ENCODE measurements around the gene WDTC1. TPM values are rescaled to one million over a fixed set of nuclear protein-coding genes. Genes with fewer than 3 reads are reported as not detected.

WDTC1 gene
- total and polyA plus RNA-seq, 4 donors: 4.6 to 25.0 (median 19.6) TPM

DNA sequence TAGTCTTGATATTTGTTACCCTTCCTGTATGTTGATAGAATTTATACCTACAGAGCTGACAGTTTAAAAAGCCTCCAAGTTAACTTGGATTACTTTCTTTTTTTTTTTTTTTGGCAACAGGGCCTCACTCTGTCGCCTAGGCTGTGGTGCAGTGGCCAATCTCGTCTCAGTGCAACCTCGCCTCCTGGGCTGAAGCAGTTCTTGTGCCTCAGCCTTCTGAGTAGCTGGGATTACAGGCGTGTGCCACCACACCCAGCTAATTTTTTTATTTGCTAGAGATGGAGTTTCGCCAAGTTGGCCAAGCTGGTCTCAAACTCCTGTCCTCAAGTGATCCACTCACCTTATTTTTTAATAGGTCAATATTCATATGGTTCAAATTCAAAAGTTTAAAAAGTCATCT, 32.7 kb downstream of the WDTC1 start:
- H3K4me1 ChIP-seq (ENCODE audit: control insufficient read depth in 4 of 4, insufficient read depth in 4 of 4, low read length in 3 of 4): no peaks in the 10 kb centered on the region
- no peak overlapping the region for H3K27ac ChIP-seq (ENCODE audit: low read depth in 1 of 2, low read length in 2 of 2)
- no peak overlapping the region for H3K9ac ChIP-seq (ENCODE audit: low read depth in 1 of 2, low read length in 2 of 2)
- DNase-seq (ENCODE audit: low spot score): no peak
- no peak overlapping the region for H3K4me3 ChIP-seq (ENCODE audit: low read depth in 1 of 3, low read length in 3 of 3)
- no peaks in the 10 kb centered on the region for H3K9me3 ChIP-seq (ENCODE audit: control insufficient read depth in 4 of 4, low read length in 3 of 4)
- H3K36me3 ChIP-seq (ENCODE audit: control insufficient read depth in 4 of 4, insufficient read depth in 3 of 4, low read depth in 1 of 4, low read length in 3 of 4): peaks cover 3 to 10% (median 8%) of the 10 kb centered on the region in 4 donors
- 83% methylated on average over 5 of the region's 5 CpGs for WGBS
- TF ChIP-seq, protein P1, sequence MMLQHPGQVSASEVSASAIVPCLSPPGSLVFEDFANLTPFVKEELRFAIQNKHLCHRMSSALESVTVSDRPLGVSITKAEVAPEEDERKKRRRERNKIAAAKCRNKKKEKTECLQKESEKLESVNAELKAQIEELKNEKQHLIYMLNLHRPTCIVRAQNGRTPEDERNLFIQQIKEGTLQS (IDR thresholded peaks at IDR 0.05): no peak
- TF ChIP-seq, protein P2, sequence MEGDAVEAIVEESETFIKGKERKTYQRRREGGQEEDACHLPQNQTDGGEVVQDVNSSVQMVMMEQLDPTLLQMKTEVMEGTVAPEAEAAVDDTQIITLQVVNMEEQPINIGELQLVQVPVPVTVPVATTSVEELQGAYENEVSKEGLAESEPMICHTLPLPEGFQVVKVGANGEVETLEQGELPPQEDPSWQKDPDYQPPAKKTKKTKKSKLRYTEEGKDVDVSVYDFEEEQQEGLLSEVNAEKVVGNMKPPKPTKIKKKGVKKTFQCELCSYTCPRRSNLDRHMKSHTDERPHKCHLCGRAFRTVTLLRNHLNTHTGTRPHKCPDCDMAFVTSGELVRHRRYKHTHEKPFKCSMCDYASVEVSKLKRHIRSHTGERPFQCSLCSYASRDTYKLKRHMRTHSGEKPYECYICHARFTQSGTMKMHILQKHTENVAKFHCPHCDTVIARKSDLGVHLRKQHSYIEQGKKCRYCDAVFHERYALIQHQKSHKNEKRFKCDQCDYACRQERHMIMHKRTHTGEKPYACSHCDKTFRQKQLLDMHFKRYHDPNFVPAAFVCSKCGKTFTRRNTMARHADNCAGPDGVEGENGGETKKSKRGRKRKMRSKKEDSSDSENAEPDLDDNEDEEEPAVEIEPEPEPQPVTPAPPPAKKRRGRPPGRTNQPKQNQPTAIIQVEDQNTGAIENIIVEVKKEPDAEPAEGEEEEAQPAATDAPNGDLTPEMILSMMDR (IDR thresholded peaks at IDR 0.05; ENCODE audit: low read depth, low read length, missing input control): no peak
- TF ChIP-seq EGR1 (IDR thresholded peaks at IDR 0.05; ENCODE audit: low read depth in 2 of 2): no peak
- TF ChIP-seq YY1 (IDR thresholded peaks at IDR 0.05): no peak
- TF ChIP-seq GABPA (IDR thresholded peaks at IDR 0.05 in 1 of 2, conservative IDR thresholded peaks at IDR 0.05 in 1 of 2): no peak
- H3K27me3 ChIP-seq (ENCODE audit: control insufficient read depth in 4 of 4, insufficient read depth in 4 of 4, low read length in 3 of 4): no peaks in the 10 kb centered on the region

DNA sequence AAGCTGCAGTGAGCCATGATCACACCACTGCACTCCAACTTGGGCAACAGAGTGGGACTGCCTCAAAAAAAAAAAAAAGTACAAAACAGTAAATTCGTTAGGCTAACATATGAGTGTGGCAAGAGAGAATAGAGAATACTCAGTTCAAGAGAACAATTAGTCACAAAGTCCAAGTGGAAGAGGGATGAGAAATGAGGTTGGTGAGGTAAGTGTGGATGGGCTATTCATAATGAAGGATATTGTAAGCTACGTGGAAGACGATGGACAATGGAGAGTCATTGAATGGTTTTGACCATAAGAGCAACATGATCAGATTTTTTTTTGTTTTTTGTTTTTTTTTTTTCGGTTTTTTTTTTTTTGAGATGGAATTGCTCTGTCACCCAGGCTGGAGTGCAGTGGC, 34.8 kb downstream of the WDTC1 start:
- Histone ChIP-seq H3K36me3 (ENCODE audit: control insufficient read depth in 4 of 4, insufficient read depth in 3 of 4, low read depth in 1 of 4, low read length in 3 of 4) (peaks cover 2 to 12% (median 5%) of the 10 kb centered on the region in 4 donors), H3K4me1 (ENCODE audit: control insufficient read depth in 4 of 4, insufficient read depth in 4 of 4, low read length in 3 of 4) (no peaks in the 10 kb centered on the region), H3K9ac (ENCODE audit: low read depth in 1 of 2, low read length in 2 of 2) (no peak overlapping the region), H3K9me3 (ENCODE audit: control insufficient read depth in 4 of 4, low read length in 3 of 4) (no peaks in the 10 kb centered on the region), H3K27me3 (ENCODE audit: control insufficient read depth in 4 of 4, insufficient read depth in 4 of 4, low read length in 3 of 4) (no peaks in the 10 kb centered on the region), H3K4me3 (ENCODE audit: low read depth in 1 of 3, low read length in 3 of 3) (no peak overlapping the region), H3K27ac (ENCODE audit: low read depth in 1 of 2, low read length in 2 of 2) (no peak overlapping the region)
- WGBS: 85% methylated on average over 4 of the region's 4 CpGs
- no peak for DNase-seq (ENCODE audit: low spot score)
- TF ChIP-seq RAD21 (IDR thresholded peaks at IDR 0.05) (no peak), HNF4A (conservative IDR thresholded peaks at IDR 0.05) (no peak), HNF4G (IDR thresholded peaks at IDR 0.05) (no peak), JUND (IDR thresholded peaks at IDR 0.05) (no peak), EGR1 (IDR thresholded peaks at IDR 0.05; ENCODE audit: low read depth in 2 of 2) (no peak)
- TF ChIP-seq, protein P3, sequence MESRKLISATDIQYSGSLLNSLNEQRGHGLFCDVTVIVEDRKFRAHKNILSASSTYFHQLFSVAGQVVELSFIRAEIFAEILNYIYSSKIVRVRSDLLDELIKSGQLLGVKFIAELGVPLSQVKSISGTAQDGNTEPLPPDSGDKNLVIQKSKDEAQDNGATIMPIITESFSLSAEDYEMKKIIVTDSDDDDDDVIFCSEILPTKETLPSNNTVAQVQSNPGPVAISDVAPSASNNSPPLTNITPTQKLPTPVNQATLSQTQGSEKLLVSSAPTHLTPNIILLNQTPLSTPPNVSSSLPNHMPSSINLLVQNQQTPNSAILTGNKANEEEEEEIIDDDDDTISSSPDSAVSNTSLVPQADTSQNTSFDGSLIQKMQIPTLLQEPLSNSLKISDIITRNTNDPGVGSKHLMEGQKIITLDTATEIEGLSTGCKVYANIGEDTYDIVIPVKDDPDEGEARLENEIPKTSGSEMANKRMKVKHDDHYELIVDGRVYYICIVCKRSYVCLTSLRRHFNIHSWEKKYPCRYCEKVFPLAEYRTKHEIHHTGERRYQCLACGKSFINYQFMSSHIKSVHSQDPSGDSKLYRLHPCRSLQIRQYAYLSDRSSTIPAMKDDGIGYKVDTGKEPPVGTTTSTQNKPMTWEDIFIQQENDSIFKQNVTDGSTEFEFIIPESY (IDR thresholded peaks at IDR 0.05): no peak
- TF ChIP-seq, protein P4, sequence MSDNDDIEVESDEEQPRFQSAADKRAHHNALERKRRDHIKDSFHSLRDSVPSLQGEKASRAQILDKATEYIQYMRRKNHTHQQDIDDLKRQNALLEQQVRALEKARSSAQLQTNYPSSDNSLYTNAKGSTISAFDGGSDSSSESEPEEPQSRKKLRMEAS (IDR thresholded peaks at IDR 0.05): no peak

DNA sequence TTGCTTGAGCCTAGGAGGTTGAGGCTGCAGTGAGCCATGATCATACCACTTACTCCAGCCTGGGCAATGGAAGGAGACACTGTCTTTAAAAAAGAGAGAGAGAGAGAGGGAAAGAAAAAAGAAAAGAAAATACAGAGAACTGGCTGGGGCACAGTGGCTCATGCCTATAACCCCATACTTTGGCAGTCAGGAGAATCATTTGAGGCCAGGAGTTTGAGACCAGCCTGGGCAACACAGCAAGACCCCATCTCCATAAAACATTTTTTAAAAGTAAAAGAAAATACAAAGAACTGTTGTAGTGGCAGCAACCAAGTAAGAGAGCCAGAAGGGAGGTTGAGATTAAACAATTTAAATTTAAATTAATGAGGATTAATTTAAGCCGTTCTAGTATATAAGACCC, 39.8 kb downstream of the WDTC1 start:
- H3K27ac ChIP-seq (ENCODE audit: low read depth in 1 of 2, low read length in 2 of 2): no peak overlapping the region
- peaks cover 0 to 3% (median 2%) of the 10 kb centered on the region in 4 donors for H3K36me3 ChIP-seq (ENCODE audit: control insufficient read depth in 4 of 4, insufficient read depth in 3 of 4, low read depth in 1 of 4, low read length in 3 of 4)
- no peak overlapping the region for H3K9ac ChIP-seq (ENCODE audit: low read depth in 1 of 2, low read length in 2 of 2)
- H3K27me3 ChIP-seq (ENCODE audit: control insufficient read depth in 4 of 4, insufficient read depth in 4 of 4, low read length in 3 of 4): no peaks in the 10 kb centered on the region
- 96% methylated on average over 1 of the region's 1 CpG for WGBS
- no peak for DNase-seq (ENCODE audit: low spot score)
- H3K4me1 ChIP-seq (ENCODE audit: control insufficient read depth in 4 of 4, insufficient read depth in 4 of 4, low read length in 3 of 4): no peaks in the 10 kb centered on the region
- H3K4me3 ChIP-seq (ENCODE audit: low read depth in 1 of 3, low read length in 3 of 3): no peak overlapping the region
- no peaks in the 10 kb centered on the region for H3K9me3 ChIP-seq (ENCODE audit: control insufficient read depth in 4 of 4, low read length in 3 of 4)
- TF ChIP-seq HNF4A (conservative IDR thresholded peaks at IDR 0.05) (no peak), GABPA (IDR thresholded peaks at IDR 0.05 in 1 of 2, conservative IDR thresholded peaks at IDR 0.05 in 1 of 2) (no peak), YY1 (IDR thresholded peaks at IDR 0.05) (no peak), JUND (IDR thresholded peaks at IDR 0.05) (no peak), FOXA2 (IDR thresholded peaks at IDR 0.05) (no peak), EGR1 (IDR thresholded peaks at IDR 0.05; ENCODE audit: low read depth in 2 of 2) (no peak)
- TF ChIP-seq, protein P1 (IDR thresholded peaks at IDR 0.05): no peak
- TF ChIP-seq, protein P2 (IDR thresholded peaks at IDR 0.05; ENCODE audit: low read depth, low read length, missing input control): no peak
